ENCODE measurements around the gene SLC9A9. TPM values are rescaled to one million over a fixed set of nuclear protein-coding genes. Genes with fewer than 3 reads are reported as not detected.

SLC9A9 gene
- total and polyA plus RNA-seq, 10 of the 15 experiments (the other 5 are each of a cell fraction or from before 2014, with no cell fraction given): 3.5 to 14.2 (median 9.3) TPM

GRCh38 chr3:143301031-143301901, 547.0 kb downstream of the SLC9A9 start:
- H3K27ac ChIP-seq (ENCODE audit: control insufficient read depth, insufficient read depth): no peak overlapping the region
- ChIA-PET RAD21 (ENCODE audit: unreplicated experiment) (interaction anchor here (1.0 kb wide), 1 partner anchor 182 kb away, joined by 3 read pairs; no protein-coding TSS in a partner anchor), CTCF (interaction anchor here (0.6 kb wide), 1 partner anchor 36 kb away, joined by 3 read pairs; no protein-coding TSS in a partner anchor)

More at GRCh38 chr3:143301031-143301901, 547.0 kb downstream of the SLC9A9 start:
- H4K20me1 ChIP-seq (ENCODE audit: control insufficient read depth, insufficient read depth): no peaks in the 10 kb centered on the region
- H3K9ac ChIP-seq (ENCODE audit: control insufficient read depth, insufficient read depth, low read length): no peak overlapping the region
- TF ChIP-seq CTCF (IDR thresholded peaks at IDR 0.05 in 2 of 3, conservative IDR thresholded peaks at IDR 0.05 in 1 of 3; ENCODE audit: control insufficient read depth in 2 of 3, extremely low read depth in 1 of 3, insufficient read depth in 1 of 3, low read depth in 3 of 3, low read length in 3 of 3): 0 out of 6 replicates have a peak, but pooled peaks of 1 of the 3 experiments have one; percentile 2
- TF ChIP-seq SMAD1 (IDR thresholded peaks at IDR 0.05; ENCODE audit: low read depth, partially characterized antibody): no peak
- no peak for TF ChIP-seq STAT3 (IDR thresholded peaks at IDR 0.05; ENCODE audit: low read depth, low read length)
- FAIRE-seq: no peak
- H3K4me3 ChIP-seq: no peak overlapping the region
- 79% methylated on average over 5 of the region's 5 CpGs for WGBS (ENCODE audit: insufficient coverage, insufficient replicate concordance, low lambda C conversion rate, missing lambda C conversion rate)
- H3K36me3 ChIP-seq (ENCODE audit: control insufficient read depth in 2 of 2, insufficient read depth in 2 of 2, low read length in 1 of 2): no peaks in the 10 kb centered on the region
- no peak overlapping the region for H3K4me2 ChIP-seq (ENCODE audit: control insufficient read depth, insufficient read depth)
- BruUV-seq (replicated peaks): no TSS peak
- H3K4me1 ChIP-seq (ENCODE audit: control insufficient read depth, insufficient read depth, low read length): peaks cover 8% of the 10 kb centered on the region
- H3K9me3 ChIP-seq (replicated peaks; ENCODE audit: control insufficient read depth, insufficient read depth, low read length): no peaks in the 10 kb centered on the region
- ChIA-PET SMC1A (ENCODE audit: uncharacterized antibody, unreplicated experiment) (interaction anchor here (0.8 to 1.9 kb wide), 5 partner anchors 10 to 84 kb away, joined by 3 to 4 read pairs (median 3); no protein-coding TSS in a partner anchor), POLR2A (interaction anchor here (1.4 kb wide), 1 partner anchor 13 kb away, joined by 3 read pairs; no protein-coding TSS in a partner anchor)
- ATAC-seq: no peak
- H2AFZ ChIP-seq (ENCODE audit: control insufficient read depth, low read depth, low read length): no peak overlapping the region
- H3K27me3 ChIP-seq (replicated peaks in 1 of 2; ENCODE audit: control insufficient read depth in 2 of 2, insufficient read depth in 2 of 2, low read length in 1 of 2): no peaks in the 10 kb centered on the region
- no peaks in the 10 kb centered on the region for H3K79me2 ChIP-seq (ENCODE audit: control insufficient read depth, insufficient read depth, low read length)
- intact Hi-C loops (cut with micrococcal nuclease; ENCODE audit: unreplicated experiment) (loop anchor here (5.0 kb wide), 1 partner anchor 179 kb away; no protein-coding TSS in a partner anchor), in situ Hi-C loops (cut with MboI) (no loop called here)
- no peak for DNase-seq (ENCODE audit: low read depth, low spot score)
